ENCODE data around the gene DENND1B. TPM values are rescaled to one million over a fixed set of nuclear protein-coding genes. Genes with fewer than 3 reads are reported as not detected.

The DENND1B gene
- polyA plus RNA-seq, 1 donor from 2014 or later = 12.4 TPM

- no peak overlapping the region for H3K4me2 ChIP-seq (ENCODE audit: low read length)
- no peaks in the 10 kb centered on the region for H4K20me1 ChIP-seq (ENCODE audit: insufficient read depth)
- H3K27me3 ChIP-seq (ENCODE audit: insufficient read depth, low read depth, low read length) = no peaks in the 10 kb centered on the region
- H3K36me3 ChIP-seq (ENCODE audit: insufficient read depth, low read length) = no peaks in the 10 kb centered on the region
- no peak overlapping the region for H2AFZ ChIP-seq (ENCODE audit: low read depth, low read length)
- no peaks in the 10 kb centered on the region for H3K9me3 ChIP-seq (ENCODE audit: low read length)
- no peak for TF ChIP-seq EZH2 (IDR thresholded peaks at IDR 0.05; ENCODE audit: borderline replicate concordance, insufficient read depth, low read length, poor library complexity, severe bottlenecking)
- no peak for TF ChIP-seq POLR2AphosphoS5 (IDR thresholded peaks at IDR 0.05)
- no peak for TF ChIP-seq CTCF (IDR thresholded peaks at IDR 0.05; ENCODE audit: poor library complexity, severe bottlenecking)
- TF ChIP-seq TAF1 (IDR thresholded peaks at IDR 0.05; ENCODE audit: low read depth) = no peak
- no peak for TF ChIP-seq REST (IDR thresholded peaks at IDR 0.05; ENCODE audit: borderline replicate concordance)
- TF ChIP-seq RAD21 (conservative IDR thresholded peaks at IDR 0.05) = no peak
- no peak for TF ChIP-seq SMC3 (conservative IDR thresholded peaks at IDR 0.05; ENCODE audit: poor library complexity)
- no peak overlapping the region for H3K4me3 ChIP-seq (ENCODE audit: low read length)
- no peaks in the 10 kb centered on the region for H3K9me2 ChIP-seq (ENCODE audit: insufficient read depth, low read length)
- no peak overlapping the region for H3K27ac ChIP-seq (ENCODE audit: low read length)
- no peak overlapping the region for H3K9ac ChIP-seq (ENCODE audit: low read length)
- no peaks in the 10 kb centered on the region for H3F3A ChIP-seq (ENCODE audit: insufficient read depth, low read length, poor library complexity, severe bottlenecking)
- H3K79me2 ChIP-seq (replicated peaks; ENCODE audit: insufficient read depth, low read length) = no peaks in the 10 kb centered on the region
Measured at GRCh38 chr1:197544130-197544529, 231.2 kb downstream of the DENND1B start.

DNA sequence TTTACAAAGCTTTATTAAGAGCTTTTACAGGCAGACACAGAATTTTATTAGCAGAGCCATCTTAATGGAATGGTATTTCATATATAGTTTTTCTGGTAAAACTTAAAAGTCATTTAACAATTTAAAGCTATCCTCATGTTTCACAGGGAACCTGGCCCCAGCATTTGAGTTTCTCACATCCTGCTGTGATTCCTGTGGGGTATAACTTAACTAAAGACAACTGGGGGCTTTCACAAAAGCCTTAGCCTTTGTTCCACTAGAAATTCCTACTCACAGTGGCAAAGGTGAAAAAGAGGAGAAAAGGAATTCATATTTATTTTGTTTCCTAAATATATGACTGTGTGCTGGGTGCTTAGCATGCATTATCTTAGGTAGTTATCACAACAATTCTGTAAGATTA is 233.9 kb downstream of the DENND1B start:
- no peaks in the 10 kb centered on the region for H3K9me3 ChIP-seq (ENCODE audit: low read length)
- TF ChIP-seq MXI1 (conservative IDR thresholded peaks at IDR 0.05; ENCODE audit: poor library complexity, severe bottlenecking) = no peak
- no peak for TF ChIP-seq SMC3 (conservative IDR thresholded peaks at IDR 0.05; ENCODE audit: poor library complexity)
- no peak for TF ChIP-seq CTCF (IDR thresholded peaks at IDR 0.05; ENCODE audit: poor library complexity, severe bottlenecking)
- TF ChIP-seq RAD21 (conservative IDR thresholded peaks at IDR 0.05) = no peak
- TF ChIP-seq POLR2AphosphoS5 (IDR thresholded peaks at IDR 0.05) = no peak
- no peak for TF ChIP-seq TAF1 (IDR thresholded peaks at IDR 0.05; ENCODE audit: low read depth)
- TF ChIP-seq REST (IDR thresholded peaks at IDR 0.05; ENCODE audit: borderline replicate concordance) = no peak
- no peak for TF ChIP-seq EP300 (conservative IDR thresholded peaks at IDR 0.05; ENCODE audit: poor library complexity, severe bottlenecking)
- no peak for TF ChIP-seq EZH2 (IDR thresholded peaks at IDR 0.05; ENCODE audit: borderline replicate concordance, insufficient read depth, low read length, poor library complexity, severe bottlenecking)
- no peak overlapping the region for H2AFZ ChIP-seq (ENCODE audit: low read depth, low read length)
- no peaks in the 10 kb centered on the region for H4K20me1 ChIP-seq (ENCODE audit: insufficient read depth)
- H3K27ac ChIP-seq (ENCODE audit: low read length) = no peak overlapping the region
- H3K27me3 ChIP-seq (ENCODE audit: insufficient read depth, low read depth, low read length) = no peaks in the 10 kb centered on the region
- H3K36me3 ChIP-seq (ENCODE audit: insufficient read depth, low read length) = no peaks in the 10 kb centered on the region
- H3K79me2 ChIP-seq (replicated peaks; ENCODE audit: insufficient read depth, low read length) = no peaks in the 10 kb centered on the region
- no peak overlapping the region for H3K4me3 ChIP-seq (ENCODE audit: low read length)
- no peaks in the 10 kb centered on the region for H3K9me2 ChIP-seq (ENCODE audit: insufficient read depth, low read length)
- no peak overlapping the region for H3K9ac ChIP-seq (ENCODE audit: low read length)
- no peak overlapping the region for H3K4me2 ChIP-seq (ENCODE audit: low read length)
- no peaks in the 10 kb centered on the region for H3F3A ChIP-seq (ENCODE audit: insufficient read depth, low read length, poor library complexity, severe bottlenecking)

All from neural cell (in vitro differentiated cells).